Activated T-helper 1 cell treated with anti-CD3 and anti-CD28 coated beads, Interleukin-12 subunit alpha, Interleukin-12 subunit beta, Interleukin-2, Interleukin-4 antibody, amounts not matched to agents 30 ng/mL and 10 ng/mL and 1 ng/mL, durations not matched to agents 14 hours and 24 hours and 36 hours (primary cell): ENCODE data around the gene PTMS. TPM values are rescaled to one million over a fixed set of nuclear protein-coding genes. Genes with fewer than 3 reads are reported as not detected.

Experiments
- DNase-seq: peaks from one replicate; pipeline ENCODE4 v3.0.0; 2021; ENCODE audit warnings: low spot score
- H3K27ac Mint-ChIP-seq: one replicate; pipeline ENCODE4 v1.8.0; 2021; ENCODE audit warnings: mild to moderate bottlenecking, mixed read lengths
- H3K27me3 Mint-ChIP-seq: one replicate; pipeline ENCODE4 v1.8.0; 2022; ENCODE audit warnings: mild to moderate bottlenecking, moderate library complexity, mixed read lengths; ENCODE audit not compliant: insufficient read depth
- H3K36me3 Mint-ChIP-seq: one replicate; pipeline ENCODE4 v1.8.0; 2021; ENCODE audit warnings: low read depth, mixed read lengths
- H3K4me1 Mint-ChIP-seq: one replicate; pipeline ENCODE4 v1.8.0; 2021; ENCODE audit warnings: low read depth, mixed read lengths
- H3K4me3 Mint-ChIP-seq: one replicate; pipeline ENCODE4 v1.8.0; 2021; ENCODE audit warnings: mild to moderate bottlenecking, moderate library complexity, mixed read lengths
- H3K9me3 Mint-ChIP-seq: one replicate; pipeline ENCODE4 v1.8.0; 2021; ENCODE audit warnings: mixed read lengths
- intact Hi-C: fragments of 100-400 bp; cut with micrococcal nuclease; formaldehyde crosslinking; loops from one replicate; pipeline ENCODE4 v1.15.1; 2024
- total RNA-seq: library from RNA; stranded (reverse); gene quantifications from 2 replicates; pipeline ENCODE4 v1.2.3, GENCODE V29; 2022

Gene PTMS
- 247 and 262 TPM in 2 replicates for total RNA-seq

GRCh38 chr12:6765634-6766581 lies at the start of gene PTMS:
Gene PTMS, plus strand, starts transcription at chr12:6766363. Its CDS starts 343 bp downstream, at chr12:6766706.
- peak; percentile 42 for DNase-seq
- H3K27me3 Mint-ChIP-seq, result peaks cover 17% of the 10 kb centered on the region
- H3K4me1 Mint-ChIP-seq, result peaks cover 56% of the 10 kb centered on the region
- H3K36me3 Mint-ChIP-seq, result peaks cover 13% of the 10 kb centered on the region
- peak within 1 kb of the TSS; percentile 86 for H3K27ac Mint-ChIP-seq
- intact Hi-C loops, result loop anchor here (2.0 kb wide), 2 partner anchors 15 to 41 kb away; partner anchors contain the start of gene COPS7A
- H3K9me3 Mint-ChIP-seq, result no peaks in the 10 kb centered on the region
- peak within 1 kb of the TSS; percentile 94 for H3K4me3 Mint-ChIP-seq

- peaks cover 6% of the 10 kb centered on the region for H3K4me1 Mint-ChIP-seq
- no peaks in the 10 kb centered on the region for H3K36me3 Mint-ChIP-seq
- DNase-seq, result no peak
- no peaks in the 10 kb centered on the region for H3K9me3 Mint-ChIP-seq
- H3K27me3 Mint-ChIP-seq, result peaks cover 3% of the 10 kb centered on the region
- no peak overlapping the region for H3K27ac Mint-ChIP-seq
- intact Hi-C loops, result no loop called here
- H3K4me3 Mint-ChIP-seq, result no peak overlapping the region
Observed at GRCh38 chr12:6716874-6717437, 49.2 kb upstream of the PTMS start.

GRCh38 chr12:6722863-6723262 lies 43.3 kb upstream of the PTMS start:
- intact Hi-C loops, result no loop called here

GRCh38 chr12:6723607-6724408 lies 42.4 kb upstream of the PTMS start, which contains the start of gene COPS7A:
Gene COPS7A, plus strand, starts transcription at chr12:6724046. Its CDS starts 611 bp downstream, at chr12:6724657.
- Mint-ChIP-seq H3K9me3 (no peaks in the 10 kb centered on the region), H3K27ac (peak within 1 kb of the TSS; percentile 91), H3K4me1 (peaks cover 33% of the 10 kb centered on the region), H3K36me3 (peaks cover 6% of the 10 kb centered on the region), H3K4me3 (peak within 1 kb of the TSS; percentile 92), H3K27me3 (no peaks in the 10 kb centered on the region)
- intact Hi-C loops, result loop anchor here (1.0 to 2.0 kb wide), 15 partner anchors 19 to 294 kb away; partner anchors contain the start of genes EMG1, IFFO1, ING4 and LPCAT3
- peak; percentile 98 for DNase-seq

More at GRCh38 chr12:6722863-6723262, 43.3 kb upstream of the PTMS start:
- H3K36me3 Mint-ChIP-seq, result peaks cover 4% of the 10 kb centered on the region
- H3K27me3 Mint-ChIP-seq, result no peaks in the 10 kb centered on the region
- H3K4me1 Mint-ChIP-seq, result peaks cover 33% of the 10 kb centered on the region
- DNase-seq, result no peak
- H3K9me3 Mint-ChIP-seq, result no peaks in the 10 kb centered on the region
- no peak overlapping the region for H3K27ac Mint-ChIP-seq
- no peak overlapping the region for H3K4me3 Mint-ChIP-seq

- peaks cover 33% of the 10 kb centered on the region for H3K4me1 Mint-ChIP-seq
- peaks cover 8% of the 10 kb centered on the region for H3K36me3 Mint-ChIP-seq
- peak overlapping the region; percentile 91 for H3K27ac Mint-ChIP-seq
- no peaks in the 10 kb centered on the region for H3K9me3 Mint-ChIP-seq
- H3K27me3 Mint-ChIP-seq, result no peaks in the 10 kb centered on the region
- intact Hi-C loops, result loop anchor here (1.0 to 2.0 kb wide), 15 partner anchors 19 to 294 kb away; partner anchors contain the start of genes EMG1, IFFO1, ING4 and LPCAT3
- peak; percentile 24 for DNase-seq
- H3K4me3 Mint-ChIP-seq, result peak overlapping the region; percentile 92
Observed at GRCh38 chr12:6724409-6724797, 41.8 kb upstream of the PTMS start.

- peaks cover 15% of the 10 kb centered on the region for H3K36me3 Mint-ChIP-seq
- H3K9me3 Mint-ChIP-seq, result no peaks in the 10 kb centered on the region
- DNase-seq, result no peak
- no peaks in the 10 kb centered on the region for H3K27me3 Mint-ChIP-seq
- peak overlapping the region; percentile 40 for H3K27ac Mint-ChIP-seq
- peaks cover 33% of the 10 kb centered on the region for H3K4me1 Mint-ChIP-seq
- intact Hi-C loops, result loop anchor here (2.0 kb wide), 4 partner anchors 41 to 245 kb away; partner anchors contain the start of genes EMG1, MRPL51, PHB2 and PTMS
- H3K4me3 Mint-ChIP-seq, result peak overlapping the region; percentile 92
Observed at GRCh38 chr12:6725350-6725749, 40.8 kb upstream of the PTMS start.

GRCh38 chr12:6729186-6729585 lies 37.0 kb upstream of the PTMS start:
- Mint-ChIP-seq H3K27me3 (no peaks in the 10 kb centered on the region), H3K4me1 (peaks cover 19% of the 10 kb centered on the region), H3K36me3 (peaks cover 22% of the 10 kb centered on the region), H3K4me3 (no peak overlapping the region), H3K27ac (no peak overlapping the region), H3K9me3 (no peaks in the 10 kb centered on the region)
- no peak for DNase-seq
- intact Hi-C loops, result no loop called here

GRCh38 chr12:6730169-6730568 lies 36.0 kb upstream of the PTMS start:
- no peaks in the 10 kb centered on the region for H3K9me3 Mint-ChIP-seq
- intact Hi-C loops, result no loop called here
- peaks cover 11% of the 10 kb centered on the region for H3K4me1 Mint-ChIP-seq
- no peaks in the 10 kb centered on the region for H3K27me3 Mint-ChIP-seq
- DNase-seq, result no peak
- no peak overlapping the region for H3K4me3 Mint-ChIP-seq
- peaks cover 24% of the 10 kb centered on the region for H3K36me3 Mint-ChIP-seq
- no peak overlapping the region for H3K27ac Mint-ChIP-seq

- intact Hi-C loops, result loop anchor here (1.0 kb wide), 2 partner anchors 46 to 91 kb away; no protein-coding TSS in a partner anchor
- DNase-seq, result no peak
- Mint-ChIP-seq H3K4me3 (no peak overlapping the region), H3K9me3 (no peaks in the 10 kb centered on the region), H3K36me3 (peaks cover 14% of the 10 kb centered on the region), H3K27ac (no peak overlapping the region), H3K27me3 (no peaks in the 10 kb centered on the region), H3K4me1 (peaks cover 5% of the 10 kb centered on the region)
Observed at GRCh38 chr12:6734506-6735387, 31.4 kb upstream of the PTMS start.

- intact Hi-C loops, result loop anchor here (1.0 kb wide), 2 partner anchors 45 to 90 kb away; no protein-coding TSS in a partner anchor
- peaks cover 5% of the 10 kb centered on the region for H3K4me1 Mint-ChIP-seq
- DNase-seq, result peak; percentile 20
- H3K36me3 Mint-ChIP-seq, result peaks cover 8% of the 10 kb centered on the region
- no peak overlapping the region for H3K27ac Mint-ChIP-seq
- no peaks in the 10 kb centered on the region for H3K27me3 Mint-ChIP-seq
- H3K4me3 Mint-ChIP-seq, result no peak overlapping the region
- no peaks in the 10 kb centered on the region for H3K9me3 Mint-ChIP-seq
Observed at GRCh38 chr12:6735448-6736191, 30.5 kb upstream of the PTMS start.

GRCh38 chr12:6736754-6737153 lies 29.4 kb upstream of the PTMS start:
- Mint-ChIP-seq H3K9me3 (no peaks in the 10 kb centered on the region), H3K4me3 (no peak overlapping the region), H3K4me1 (peaks cover 5% of the 10 kb centered on the region), H3K27ac (no peak overlapping the region), H3K36me3 (peaks cover 2% of the 10 kb centered on the region), H3K27me3 (no peaks in the 10 kb centered on the region)
- intact Hi-C loops, result no loop called here
- no peak for DNase-seq
